GM18861 (cell line): Measurements from ENCODE around the gene ZNF343.
"Not testable (repeated sequence)": the region's sequence is repeated elsewhere in the genome, so short reads cannot be mapped to it uniquely, and the experiment has no call there.

Source experiments
- ATAC-seq: cut with Tn5 transposase; IDR thresholded peaks from one replicate; pipeline ENCODE4 v1.9.1; 2021; ENCODE audit not compliant: unreplicated experiment

Gene ZNF343

DNA sequence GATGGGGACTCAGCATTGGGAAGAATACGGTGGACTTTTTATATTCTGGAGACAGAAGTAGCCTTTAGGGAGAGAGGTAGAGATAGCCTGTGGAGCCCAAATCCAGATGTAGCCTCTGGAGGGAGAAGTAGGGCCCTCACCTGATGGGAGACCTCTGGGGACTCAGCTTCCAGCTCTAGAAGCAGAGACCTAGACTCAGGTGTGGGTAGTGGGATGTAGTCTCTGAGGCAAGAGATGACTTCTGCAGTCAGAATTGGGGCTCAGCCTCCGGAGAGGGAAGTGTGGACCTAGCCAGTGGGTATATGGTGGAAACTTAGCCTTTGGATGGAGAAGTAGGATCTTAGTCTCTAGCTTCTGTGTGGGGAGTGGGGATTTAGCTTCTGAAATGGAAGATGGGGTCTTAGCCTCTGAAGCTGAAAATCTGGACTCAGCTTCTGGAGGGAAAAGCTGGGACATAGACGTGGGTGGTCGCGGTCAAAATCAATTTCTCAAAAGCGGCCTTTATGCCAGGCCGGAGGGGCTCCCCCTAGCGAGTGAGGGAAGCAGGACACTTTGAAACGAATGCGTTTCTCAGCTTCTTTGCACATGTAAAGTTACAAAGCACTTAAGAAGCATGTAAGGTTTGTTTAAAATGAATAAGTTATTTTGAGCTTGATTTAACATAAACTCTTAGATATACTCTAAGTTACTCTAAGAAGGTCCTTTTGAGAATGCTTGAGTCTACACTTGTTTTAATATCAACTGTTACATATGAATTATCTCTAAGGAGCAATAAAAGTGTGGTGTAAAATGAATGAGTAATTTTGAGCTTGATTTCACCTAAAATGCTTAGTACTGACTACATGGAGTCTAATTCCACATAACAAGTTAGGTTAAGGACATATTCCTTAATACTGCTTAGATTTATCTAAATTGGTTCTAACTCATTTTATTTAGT is 12.9 kb upstream of the ZNF343 start:
- ATAC-seq: peak; percentile 36

DNA sequence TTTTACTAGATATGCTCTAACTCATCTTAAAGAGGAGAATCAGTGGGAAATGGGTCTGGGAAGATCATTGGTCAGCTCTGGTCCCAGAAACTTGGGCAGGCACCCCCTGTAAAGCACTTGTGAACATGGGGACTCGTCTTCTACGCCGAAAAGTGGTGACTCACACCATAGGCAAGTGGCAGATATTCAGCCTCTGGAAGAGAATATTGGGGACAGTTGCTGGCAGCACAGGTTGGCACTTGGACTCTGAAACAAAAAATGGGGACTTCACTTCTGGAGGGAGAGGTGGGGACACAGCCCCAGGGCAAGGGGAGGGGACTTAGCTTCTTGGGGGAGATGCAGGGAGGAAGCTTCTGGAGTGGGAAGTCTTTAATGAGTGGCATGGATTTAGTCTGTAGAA is 11.9 kb upstream of the ZNF343 start:
- no peak for ATAC-seq

DNA sequence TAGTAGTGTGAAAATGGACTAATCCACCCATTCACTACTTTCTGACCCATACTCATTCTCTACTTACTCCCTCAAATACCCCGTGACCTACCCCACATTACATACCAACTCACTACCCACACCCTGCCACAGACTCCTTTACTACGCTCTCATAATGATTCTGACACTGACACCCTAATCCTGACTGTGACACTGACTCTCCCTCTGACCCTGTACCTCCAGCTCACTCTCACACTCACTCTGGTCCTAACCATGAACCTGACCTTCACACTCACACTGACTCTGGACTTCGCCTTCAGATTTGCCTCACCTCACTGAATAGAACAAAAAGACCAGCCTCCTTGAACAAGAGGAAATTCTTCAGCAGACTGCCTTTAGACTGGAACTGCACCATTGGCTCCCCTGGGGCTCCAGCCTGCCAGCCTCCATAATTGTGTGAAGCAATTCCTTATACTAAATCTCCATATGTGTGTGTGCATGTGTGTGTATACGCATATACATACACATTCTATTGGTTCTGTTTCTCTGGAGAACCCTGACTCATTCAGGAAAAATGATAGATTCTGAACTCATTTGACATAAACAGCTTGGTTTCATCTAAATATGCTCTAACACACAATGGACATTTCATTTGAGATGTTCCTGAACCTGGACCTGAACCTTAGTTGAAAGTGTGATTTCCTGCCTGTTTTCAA is 10.5 kb upstream of the ZNF343 start:
- no peak for ATAC-seq

DNA sequence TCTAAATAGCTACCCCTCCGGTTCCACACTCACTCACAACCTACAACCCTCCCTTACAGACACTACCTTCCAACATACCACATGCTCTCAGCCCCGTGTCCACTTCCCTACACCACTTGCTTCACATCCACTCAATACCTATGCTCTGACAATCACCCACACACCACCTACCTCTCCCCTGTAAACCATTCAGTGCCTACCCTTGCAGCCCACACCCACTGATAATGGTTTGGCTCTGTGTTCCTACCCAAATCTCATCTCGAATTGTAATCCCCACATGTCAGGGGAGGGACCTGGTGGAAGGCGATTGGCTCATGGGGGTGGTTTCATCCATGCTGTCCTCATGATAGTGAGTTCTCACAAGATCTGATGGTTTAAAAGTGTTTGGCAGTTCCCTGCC is 9.8 kb upstream of the ZNF343 start:
- no peak for ATAC-seq

DNA sequence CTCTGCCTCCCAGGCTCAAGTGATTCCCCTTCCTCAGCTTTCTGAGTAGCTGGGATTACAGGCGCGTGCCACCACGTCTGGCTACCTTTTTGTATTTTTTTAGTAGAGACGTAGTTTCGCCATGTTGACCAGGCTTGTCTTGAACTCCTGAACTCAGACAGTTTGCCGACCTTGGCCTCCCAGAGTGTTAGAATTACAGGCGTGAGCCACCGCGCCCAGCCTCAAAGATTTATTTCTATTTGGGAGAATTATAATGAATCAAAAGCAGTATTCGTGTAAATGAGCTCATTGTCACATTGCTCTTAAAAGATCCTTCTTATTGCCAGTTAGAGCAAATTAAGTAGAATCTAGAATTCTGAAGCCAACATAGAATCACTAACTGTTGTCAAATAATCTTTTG is 9.4 kb upstream of the ZNF343 start:
- ATAC-seq: no peak

DNA sequence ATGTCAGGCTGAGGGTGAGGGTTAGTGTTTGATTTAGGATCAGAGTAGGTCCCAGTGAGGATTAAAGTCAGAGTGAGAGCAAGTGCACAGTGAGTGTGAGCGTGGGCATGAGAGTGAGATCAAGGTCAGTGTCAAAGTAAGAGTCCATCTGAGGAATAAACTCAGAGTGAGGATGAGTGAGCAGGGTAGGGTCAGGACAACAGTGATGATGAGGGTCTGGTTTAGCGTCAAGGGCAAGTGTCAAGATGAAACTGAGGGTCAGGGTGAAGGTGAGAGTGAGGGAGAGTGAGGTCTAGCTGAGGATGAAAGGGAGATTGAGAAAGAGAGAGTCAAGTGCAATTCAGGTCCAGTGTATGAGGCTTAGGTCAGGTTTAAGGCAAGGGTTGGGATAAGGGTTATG is 7.7 kb upstream of the ZNF343 start:
- no peak for ATAC-seq

DNA sequence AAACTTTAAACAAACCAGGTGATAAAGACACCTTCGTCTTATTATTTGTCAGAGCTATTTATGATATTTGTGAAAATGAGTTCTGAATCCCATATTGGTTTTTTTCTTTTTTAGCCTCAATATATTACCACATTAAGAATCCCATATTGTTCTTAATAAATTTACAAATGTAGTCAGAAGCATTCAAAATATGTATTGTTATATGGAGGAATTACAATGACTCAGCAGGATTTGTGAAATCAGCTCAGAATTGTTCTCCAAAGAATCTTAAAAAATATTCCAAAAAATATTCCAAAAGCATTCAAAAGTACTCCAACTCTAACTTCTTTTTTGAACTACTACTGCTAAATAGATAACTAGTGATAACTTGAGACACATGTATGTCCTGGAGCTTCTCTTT is 6.5 kb upstream of the ZNF343 start:
- no peak for ATAC-seq

DNA sequence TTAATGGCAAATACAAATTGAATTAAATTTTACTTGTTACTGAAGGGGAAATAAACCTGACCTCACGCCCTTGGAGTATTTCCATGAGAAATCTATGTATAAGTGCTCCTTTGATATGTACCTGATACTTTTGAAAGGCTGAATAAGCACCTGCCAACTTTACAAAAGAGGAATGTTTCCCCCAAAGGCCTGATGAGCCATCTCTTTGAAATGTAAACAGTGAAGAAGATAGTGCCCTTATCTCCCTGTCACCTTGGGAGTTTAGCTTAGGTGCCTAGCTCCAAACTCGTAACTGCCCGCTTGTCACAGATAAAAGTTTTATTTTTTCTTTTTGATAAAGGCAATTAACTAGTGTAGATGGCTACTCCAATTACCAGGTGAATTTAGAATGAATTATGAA is 1.1 kb upstream of the ZNF343 start:
- ATAC-seq: no peak

DNA sequence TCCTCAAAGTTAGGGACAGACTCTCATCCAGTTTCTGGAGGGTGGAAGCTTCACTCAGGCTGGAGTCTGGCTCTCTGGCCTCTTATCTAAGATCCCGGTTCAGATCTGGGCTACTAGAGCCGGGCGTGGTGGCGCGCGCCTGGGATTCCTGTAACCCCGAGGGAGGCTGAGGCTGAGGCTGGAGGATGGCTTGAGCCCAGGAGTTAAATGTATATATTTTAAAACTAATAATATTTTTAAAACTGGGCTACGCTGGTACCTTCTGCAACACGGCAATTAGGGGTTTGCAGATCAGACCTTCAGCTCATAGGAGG is 710 bp upstream of the ZNF343 start:
- ATAC-seq: no peak

DNA sequence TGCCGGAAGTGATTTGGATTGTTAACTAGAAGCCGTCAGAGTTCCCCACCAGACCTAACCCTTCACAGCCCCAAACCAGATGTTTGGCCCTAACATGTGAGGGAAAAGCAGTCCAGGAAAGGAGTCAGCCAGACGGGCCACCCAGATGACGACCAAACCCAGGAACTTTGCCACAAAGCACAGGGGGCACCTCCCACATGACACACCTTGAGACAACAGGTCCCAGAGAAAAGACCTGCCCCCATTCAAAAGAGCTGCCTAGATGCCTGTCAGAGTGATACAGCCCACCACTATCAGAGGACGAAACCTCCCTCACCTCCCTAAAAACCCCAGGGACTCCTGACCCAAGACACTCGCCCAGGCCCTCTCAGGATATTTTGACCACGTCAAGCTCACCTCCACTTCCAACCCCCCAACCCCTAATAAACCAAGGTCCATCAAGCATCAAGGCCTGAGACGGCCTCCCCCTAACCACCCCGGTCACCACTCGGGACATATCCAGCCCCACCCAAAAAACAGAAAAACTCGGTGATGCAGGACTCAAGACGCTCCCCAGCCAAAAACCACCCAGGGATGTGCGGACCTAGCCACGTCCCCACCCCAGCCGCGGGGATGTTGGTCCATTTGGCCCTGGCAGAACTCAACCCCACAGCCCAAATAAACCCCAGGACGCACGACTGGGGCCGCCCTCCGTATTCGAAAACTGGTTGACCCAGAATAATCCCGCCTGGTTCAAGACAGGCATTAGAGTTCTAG is 662 bp downstream of the ZNF343 start:
- no peak for ATAC-seq

DNA sequence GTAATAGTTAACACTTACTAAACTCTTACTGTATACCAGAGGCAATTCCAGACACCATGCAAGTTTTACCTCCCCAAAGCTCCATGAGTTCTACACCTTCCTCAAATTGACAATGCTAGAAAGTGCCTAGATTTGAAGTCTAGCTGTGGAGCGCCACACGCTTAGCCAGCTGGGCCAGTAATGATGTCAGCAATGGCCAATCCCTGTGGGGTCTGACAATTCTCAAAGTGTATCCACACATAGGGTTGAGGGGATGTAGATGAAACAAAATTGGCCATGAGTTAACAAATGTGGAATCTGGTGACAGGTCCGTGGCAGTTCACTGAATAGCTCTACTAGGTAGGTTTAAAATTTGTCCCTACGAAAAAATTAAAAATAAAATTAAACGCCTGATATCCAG is 1.3 kb downstream of the ZNF343 start:
- no peak for ATAC-seq

DNA sequence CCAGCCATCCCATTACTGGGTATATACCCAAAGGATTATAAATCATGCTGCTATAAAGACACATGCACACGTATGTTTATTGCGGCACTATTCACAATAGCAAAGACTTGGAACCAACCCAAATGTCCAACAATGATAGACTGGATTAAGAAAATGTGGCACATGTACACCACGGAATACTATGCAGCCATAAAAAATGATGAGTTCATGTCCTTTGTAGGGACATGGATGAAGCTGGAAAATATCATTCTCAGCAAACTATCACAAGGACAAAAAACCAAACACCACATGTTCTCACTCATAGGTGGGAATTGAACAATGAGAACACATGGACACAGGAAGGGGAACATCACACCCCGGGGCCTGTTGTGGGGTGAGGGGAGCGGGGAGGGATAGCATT is 2.3 kb downstream of the ZNF343 start:
- ATAC-seq: not testable (repeated sequence)

DNA sequence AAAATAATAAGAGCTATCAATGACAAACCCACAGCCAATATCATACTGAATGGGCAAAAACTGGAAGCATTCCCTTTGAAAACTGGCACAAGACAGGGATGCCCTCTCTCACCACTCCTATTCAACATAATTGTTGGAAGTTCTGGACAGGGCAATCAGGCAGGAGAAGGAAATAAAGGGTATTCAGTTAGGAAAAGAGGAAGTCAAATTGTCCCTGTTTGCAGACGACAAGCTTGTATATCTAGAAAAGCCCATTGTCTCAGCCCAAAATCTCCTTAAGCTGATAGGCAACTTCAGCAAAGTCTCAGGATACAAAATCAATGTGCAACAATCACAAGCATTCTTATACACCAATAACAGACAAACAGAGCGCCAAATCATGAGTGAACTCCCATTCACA is 3.9 kb downstream of the ZNF343 start:
- not testable (repeated sequence) for ATAC-seq

DNA sequence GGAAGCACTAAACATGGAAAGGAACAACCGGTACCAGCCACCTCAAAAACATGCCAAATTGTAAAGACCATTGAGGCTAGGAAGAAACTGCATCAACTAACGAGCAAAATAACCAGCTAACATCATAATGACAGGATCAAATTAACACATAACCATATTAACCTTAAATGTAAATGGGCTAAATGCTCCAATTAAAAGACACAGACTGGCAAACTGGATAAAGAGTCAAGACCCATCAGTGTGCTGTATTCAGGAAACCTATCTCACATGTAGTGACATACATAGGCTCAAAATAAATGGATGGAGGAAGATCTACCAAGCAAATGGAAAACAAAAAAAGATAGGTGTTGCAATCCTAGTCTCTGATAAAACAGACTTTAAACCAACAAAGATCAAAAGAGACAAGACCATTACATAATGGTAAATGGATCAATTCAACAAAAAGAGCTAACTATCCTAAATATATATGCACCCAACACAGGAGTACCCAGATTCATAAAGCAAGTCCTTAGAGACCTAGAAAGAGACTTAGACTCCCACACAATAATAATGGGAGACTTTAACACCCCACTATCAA is 5.8 kb downstream of the ZNF343 start:
- not testable (repeated sequence) for ATAC-seq

DNA sequence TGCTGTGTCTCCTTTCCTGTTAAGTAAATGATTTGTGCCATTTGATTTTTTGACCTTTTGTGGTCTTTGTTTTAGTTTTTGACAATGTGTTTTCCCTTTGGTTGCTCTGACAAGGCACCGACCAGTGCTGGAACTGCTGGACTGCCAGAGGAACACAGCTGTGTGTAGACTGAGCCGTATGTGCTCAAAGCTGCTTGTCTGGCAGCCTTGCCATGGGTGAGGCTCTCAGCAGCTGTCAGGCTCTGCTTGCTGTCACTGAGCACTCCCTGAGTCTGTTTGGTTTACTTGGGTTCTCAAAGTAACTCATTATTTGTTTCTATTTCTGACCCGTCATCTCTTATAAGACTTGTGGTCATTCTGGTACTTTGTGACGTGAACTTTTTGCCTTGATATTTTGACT is 23.1 kb downstream of the ZNF343 start:
- no peak for ATAC-seq

DNA sequence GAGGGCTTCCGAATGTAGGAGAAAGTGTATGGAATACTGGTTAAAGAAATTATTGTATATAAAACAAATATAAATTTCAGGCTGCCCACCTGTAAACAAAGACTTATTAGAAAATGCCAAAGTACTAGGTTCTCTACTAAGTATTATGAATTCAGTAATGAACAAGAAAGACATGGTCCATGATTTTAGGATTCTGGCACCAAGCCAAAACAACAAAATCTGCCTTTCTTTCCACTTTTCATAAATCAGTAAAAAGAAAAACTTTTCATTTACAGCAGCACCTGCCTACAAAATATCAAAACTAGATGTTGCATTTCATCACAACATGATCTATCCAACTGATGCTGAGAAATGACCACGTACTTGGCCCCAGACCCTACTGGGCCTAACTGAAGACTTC is 23.6 kb downstream of the ZNF343 start:
- ATAC-seq: no peak

DNA sequence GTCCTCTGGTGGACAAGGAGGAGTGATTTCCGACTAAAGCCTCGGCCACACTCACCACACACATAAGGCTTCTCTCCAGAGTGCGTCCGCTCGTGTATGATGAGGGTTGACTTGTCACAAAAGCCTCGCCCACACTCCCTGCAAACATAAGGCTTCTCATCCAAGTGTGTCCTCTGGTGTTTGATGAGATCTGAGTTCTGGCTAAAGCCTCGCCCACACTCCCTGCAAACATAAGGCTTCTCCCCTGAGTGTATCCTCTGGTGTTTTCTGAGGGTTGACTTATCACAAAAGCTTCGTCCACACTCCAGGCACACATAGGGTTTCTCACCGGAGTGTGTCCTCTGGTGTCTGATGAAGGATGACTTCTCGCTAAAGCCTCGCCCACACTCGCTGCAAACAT is 25.2 kb downstream of the ZNF343 start:
- no peak for ATAC-seq

DNA sequence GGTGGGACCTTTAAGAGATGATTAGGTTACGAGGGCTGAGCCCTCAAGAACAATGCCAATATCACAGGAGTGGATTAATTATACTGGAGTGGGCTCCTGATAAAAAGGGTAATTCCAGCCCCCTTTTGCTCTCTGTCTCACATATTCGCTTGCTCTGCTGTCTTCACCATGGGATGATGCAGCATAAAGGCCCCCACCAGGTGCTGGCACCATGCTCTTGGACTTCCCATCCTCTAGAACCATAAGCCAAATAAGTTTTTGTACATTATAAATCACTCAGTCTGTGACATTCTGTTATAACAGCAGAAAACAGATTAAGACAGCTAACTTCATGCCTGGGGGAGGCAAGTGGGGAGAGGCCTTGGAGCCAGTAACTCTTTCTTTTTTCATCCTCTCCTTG is 28.3 kb downstream of the ZNF343 start:
- ATAC-seq: no peak

DNA sequence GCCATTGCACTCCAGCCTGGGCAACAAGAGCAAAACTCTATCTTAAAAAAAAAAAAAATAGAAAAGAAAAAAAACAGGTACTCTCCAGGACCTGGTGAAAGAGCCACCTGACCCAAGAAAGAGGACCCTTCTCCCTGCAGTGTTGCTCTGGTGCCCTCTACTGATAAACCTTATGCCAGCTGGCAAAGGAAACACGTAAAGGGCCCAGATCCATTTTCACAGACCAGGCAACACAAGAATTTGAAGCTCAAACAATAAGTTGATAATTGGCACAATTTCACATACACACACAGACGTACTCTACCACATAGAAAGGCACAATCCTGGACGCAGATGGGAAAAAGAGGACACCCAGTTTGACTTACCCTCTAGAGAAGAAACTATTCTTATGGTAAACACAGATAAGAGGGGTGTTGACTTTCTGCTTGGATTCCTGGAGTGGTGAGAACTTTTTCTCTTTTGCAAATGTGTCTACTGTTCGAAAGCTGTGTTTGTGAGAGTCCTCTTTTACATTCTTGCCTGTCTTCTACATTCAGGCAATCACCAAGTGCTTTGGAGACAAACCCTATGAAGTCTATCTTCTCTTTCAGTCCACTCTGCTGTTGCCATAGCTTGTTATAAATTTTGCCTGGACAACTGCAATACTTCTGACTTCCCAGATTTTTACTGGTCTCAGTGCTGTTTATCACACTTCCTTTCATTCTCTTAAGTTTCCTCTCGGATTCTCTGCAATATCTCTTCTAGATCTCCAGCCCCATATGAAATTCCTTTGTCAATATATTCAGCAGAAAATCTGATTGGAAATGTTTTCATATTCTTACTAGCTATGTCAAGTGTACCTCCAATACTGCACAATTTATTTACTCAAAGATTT is 31.7 kb downstream of the ZNF343 start:
- no peak for ATAC-seq
